SK-N-MC (cell line): ENCODE results near the gene SPATA2.
A peak's percentile ranks its signal among the peaks of the same experiment; 100 is the strongest.

Experiments
- DNase-seq: peaks from one replicate; pipeline ENCODE4 v3.0.0-alpha.2; 2011; ENCODE audit warnings: low read depth, low spot score
- H3K27ac ChIP-seq: fragments of 200-600 bp; sonication (generic); 2 replicates; pipeline ENCODE4 v1.5.1; 2016; ENCODE audit warnings: mixed run types
- H3K36me3 ChIP-seq: fragments of 200-600 bp; sonication (generic); 2 replicates; pipeline ENCODE4 v1.6.1; 2017; ENCODE audit warnings: antibody characterized with exemption, low read length, mixed read lengths; ENCODE audit not compliant: insufficient read depth
- H3K4me3 ChIP-seq: fragments of 200-600 bp; sonication (generic); 2 replicates; pipeline ENCODE4 v1.5.1; 2016
- H3K9ac ChIP-seq: fragments of 200-600 bp; sonication (generic); 2 replicates; pipeline ENCODE4 v1.8.0; 2017; ENCODE audit warnings: mixed run types, mixed read lengths; ENCODE audit not compliant: insufficient read length
- H3K9me3 ChIP-seq: fragments of 200-600 bp; sonication (generic); 2 replicates; pipeline ENCODE4 v1.6.1; 2017; ENCODE audit warnings: low read depth, mild to moderate bottlenecking, antibody characterized with exemption, low read length, moderate library complexity, mixed read lengths
- EZH2 ChIP-seq: fragments of 200-600 bp; sonication (generic); IDR thresholded peaks from one replicate; pipeline ENCODE4 v1.6.1; 2017; ENCODE audit warnings: antibody characterized with exemption
- FOXP2 ChIP-seq: optimal IDR thresholded peaks from 2 replicates; pipeline ENCODE3; 2011; ENCODE audit warnings: mild to moderate bottlenecking, moderate library complexity; ENCODE audit not compliant: insufficient read depth; ENCODE audit errors: extremely low read length, control extremely low read depth
- POLR2AphosphoS5 ChIP-seq: IDR thresholded peaks from 2 replicates; pipeline ENCODE4 v1.6.1; 2012; ENCODE audit warnings: mild to moderate bottlenecking, low read depth, low read length, borderline replicate concordance

Gene SPATA2

DNA sequence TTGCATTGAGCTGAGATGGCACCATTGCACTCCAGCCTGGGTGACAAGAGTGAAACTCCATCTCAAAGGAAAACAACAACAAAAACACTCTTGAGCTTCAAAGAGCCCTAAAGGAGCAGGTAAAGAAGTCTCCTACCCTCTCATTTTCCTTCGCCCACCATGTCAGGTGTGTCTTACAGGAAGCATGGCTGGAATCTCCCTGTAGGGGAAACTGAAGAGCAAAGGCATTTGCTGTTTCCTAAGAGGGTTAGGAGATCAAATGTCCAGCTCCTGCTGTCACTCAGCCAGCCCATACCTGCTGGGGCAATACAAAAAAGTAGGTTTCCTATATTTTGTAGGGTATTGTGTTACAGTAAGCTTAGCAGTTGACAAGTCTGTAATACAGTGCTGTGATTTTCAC lies 43.3 kb downstream of the SPATA2 start:
- H3K36me3 ChIP-seq, result no peaks in the 10 kb centered on the region
- H3K4me3 ChIP-seq, result no peak overlapping the region
- no peaks in the 10 kb centered on the region for H3K9me3 ChIP-seq
- TF ChIP-seq FOXP2, result no peak
- no peak for TF ChIP-seq POLR2AphosphoS5
- no peak for TF ChIP-seq EZH2
- H3K9ac ChIP-seq, result no peak overlapping the region
- H3K27ac ChIP-seq, result no peak overlapping the region
- DNase-seq, result no peak

DNA sequence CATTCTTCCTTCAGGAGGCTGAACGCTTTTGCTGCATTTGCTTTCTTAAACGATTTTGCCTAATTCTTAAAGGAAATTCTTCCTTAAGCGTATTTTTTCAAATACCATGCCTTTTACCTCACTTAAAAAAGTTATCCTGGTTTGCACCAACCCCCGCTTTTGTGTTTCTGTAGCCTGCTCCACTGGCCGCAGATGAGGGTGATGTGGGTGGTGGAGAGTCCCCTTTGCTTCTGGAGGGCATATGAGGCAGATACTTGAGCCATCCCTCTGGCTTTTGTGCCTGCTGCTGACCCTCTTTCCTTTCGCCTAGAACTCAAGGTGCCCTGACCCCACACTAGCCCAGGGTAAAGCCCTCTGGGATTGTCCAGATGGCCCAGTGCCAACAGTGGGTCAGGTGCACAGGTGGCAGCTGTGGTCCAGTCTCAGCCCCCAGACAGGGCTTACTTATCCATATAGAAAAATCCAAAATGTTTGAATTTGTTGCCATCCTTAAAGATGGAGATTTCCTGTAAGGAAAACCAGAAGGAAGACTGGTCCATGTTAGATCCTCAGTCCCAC lies 43.9 kb downstream of the SPATA2 start:
- Histone ChIP-seq H3K9ac (no peak overlapping the region), H3K9me3 (no peaks in the 10 kb centered on the region), H3K27ac (no peak overlapping the region), H3K36me3 (no peaks in the 10 kb centered on the region), H3K4me3 (no peak overlapping the region)
- DNase-seq, result no peak
- TF ChIP-seq EZH2 (no peak), FOXP2 (no peak), POLR2AphosphoS5 (no peak)

DNA sequence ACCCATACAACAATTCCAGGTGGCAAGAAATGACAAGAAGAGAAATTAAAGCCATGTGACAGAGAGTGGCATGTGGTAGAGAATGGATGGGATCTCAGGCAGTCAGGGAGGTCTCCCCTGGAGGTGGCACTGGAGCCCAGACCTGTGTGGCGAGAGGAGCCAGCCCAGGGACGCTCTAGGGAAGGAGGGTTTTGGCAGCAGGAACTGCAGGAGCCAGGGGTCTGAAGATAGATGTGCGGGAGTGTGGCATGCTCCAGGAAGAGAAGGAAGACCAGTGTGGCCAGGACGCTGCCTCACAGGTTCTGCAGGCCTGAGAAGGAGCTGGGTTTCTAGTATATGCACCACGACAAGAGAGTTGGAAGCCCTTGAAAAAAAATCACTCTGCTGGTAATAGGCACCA lies 45.1 kb downstream of the SPATA2 start:
- no peaks in the 10 kb centered on the region for H3K9me3 ChIP-seq
- peaks cover 3% of the 10 kb centered on the region; the same call in 1 of the 2 replicates for H3K36me3 ChIP-seq
- no peak for TF ChIP-seq FOXP2
- TF ChIP-seq EZH2, result no peak
- no peak for TF ChIP-seq POLR2AphosphoS5
- no peak for DNase-seq
- H3K4me3 ChIP-seq, result no peak overlapping the region
- no peak overlapping the region for H3K9ac ChIP-seq
- H3K27ac ChIP-seq, result no peak overlapping the region

DNA sequence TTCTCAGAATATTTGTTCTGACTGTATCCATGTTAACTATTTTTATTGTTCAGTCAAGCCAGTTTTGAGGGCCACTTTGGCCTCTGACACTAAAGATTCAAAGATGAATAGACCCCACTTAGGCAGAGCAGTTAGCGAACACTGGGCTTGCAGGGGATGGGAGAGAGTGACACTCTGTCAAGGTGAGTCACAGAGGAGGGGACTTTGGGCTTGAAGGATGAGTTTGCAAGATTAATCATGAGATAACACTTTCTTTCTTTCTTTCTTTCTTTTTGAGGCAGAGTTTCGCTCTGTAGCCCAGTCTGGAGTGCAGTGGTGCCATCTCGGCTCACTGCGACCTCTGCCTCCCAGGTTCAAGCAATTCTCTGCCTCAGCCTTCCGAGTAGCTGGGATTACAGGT lies 46.4 kb downstream of the SPATA2 start:
- peaks cover 3% of the 10 kb centered on the region; the same call in 1 of the 2 replicates for H3K36me3 ChIP-seq
- no peak for TF ChIP-seq FOXP2
- TF ChIP-seq POLR2AphosphoS5, result no peak
- no peak for TF ChIP-seq EZH2
- no peaks in the 10 kb centered on the region for H3K9me3 ChIP-seq
- no peak overlapping the region for H3K9ac ChIP-seq
- no peak for DNase-seq
- H3K4me3 ChIP-seq, result no peak overlapping the region
- no peak overlapping the region for H3K27ac ChIP-seq

DNA sequence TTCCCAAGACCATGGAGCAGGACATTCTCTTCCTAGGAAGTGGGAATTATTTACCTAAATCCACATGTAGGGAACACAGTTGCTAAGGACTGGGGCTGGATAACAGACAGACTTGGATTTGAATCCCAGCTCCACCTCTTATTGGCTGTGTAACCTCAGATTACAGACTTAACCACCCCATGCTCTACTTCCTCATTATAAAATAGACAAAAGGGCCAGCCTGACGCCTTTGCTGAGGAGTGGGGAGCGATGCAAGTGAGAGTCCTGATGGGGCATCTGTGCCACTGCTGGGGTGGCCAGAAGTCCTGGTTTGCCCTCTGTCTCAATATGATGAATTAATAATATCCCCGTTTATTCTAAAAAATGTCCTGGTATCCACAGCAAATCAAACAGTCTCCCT lies 46.8 kb downstream of the SPATA2 start:
- H3K9ac ChIP-seq, result no peak overlapping the region
- no peaks in the 10 kb centered on the region for H3K9me3 ChIP-seq
- H3K27ac ChIP-seq, result no peak overlapping the region
- peaks cover 3% of the 10 kb centered on the region; the same call in 1 of the 2 replicates for H3K36me3 ChIP-seq
- TF ChIP-seq FOXP2, result no peak
- no peak for TF ChIP-seq POLR2AphosphoS5
- no peak for TF ChIP-seq EZH2
- no peak for DNase-seq
- H3K4me3 ChIP-seq, result no peak overlapping the region

DNA sequence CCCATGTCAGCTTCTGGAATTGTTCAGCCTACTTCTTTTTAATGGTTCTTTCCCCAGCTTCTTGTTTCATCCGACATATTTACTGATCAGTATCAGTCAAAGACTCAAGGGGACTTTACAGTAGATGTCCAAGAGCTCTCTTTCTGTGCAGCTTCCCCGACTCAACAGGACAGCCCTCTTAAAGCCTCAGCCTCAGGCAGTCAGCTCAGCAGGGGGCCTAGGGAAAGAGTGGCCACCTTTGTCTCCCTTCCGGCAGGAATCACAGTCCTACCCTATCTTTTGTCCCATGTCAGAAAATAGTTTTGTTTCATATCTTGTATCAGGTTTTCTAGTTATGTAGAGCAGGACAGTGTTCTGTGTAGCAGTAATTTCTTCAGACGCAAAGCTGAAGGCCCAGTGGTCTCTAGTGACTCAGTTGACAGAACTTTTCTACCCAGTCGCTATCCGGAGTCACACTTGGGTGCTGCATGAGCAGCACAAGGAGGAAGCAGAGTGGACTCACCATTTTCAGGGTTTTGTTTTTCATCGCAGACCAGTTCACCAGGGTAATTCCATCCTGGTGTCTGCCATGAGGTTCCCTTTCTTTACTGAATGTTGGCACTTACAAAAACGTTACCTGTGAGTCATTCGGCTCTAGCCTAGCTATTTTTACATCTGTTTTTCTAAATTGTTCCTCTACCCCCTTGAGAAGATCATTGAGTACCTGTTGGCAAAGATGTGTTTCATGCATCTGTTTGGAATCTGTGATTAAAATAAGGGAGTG lies 47.7 kb downstream of the SPATA2 start:
- H3K9ac ChIP-seq, result no peak overlapping the region
- no peak overlapping the region for H3K4me3 ChIP-seq
- H3K36me3 ChIP-seq, result peaks cover 3% of the 10 kb centered on the region; the same call in 1 of the 2 replicates
- H3K9me3 ChIP-seq, result no peaks in the 10 kb centered on the region
- DNase-seq, result no peak
- no peak for TF ChIP-seq FOXP2
- TF ChIP-seq POLR2AphosphoS5, result no peak
- TF ChIP-seq EZH2, result no peak
- H3K27ac ChIP-seq, result no peak overlapping the region

DNA sequence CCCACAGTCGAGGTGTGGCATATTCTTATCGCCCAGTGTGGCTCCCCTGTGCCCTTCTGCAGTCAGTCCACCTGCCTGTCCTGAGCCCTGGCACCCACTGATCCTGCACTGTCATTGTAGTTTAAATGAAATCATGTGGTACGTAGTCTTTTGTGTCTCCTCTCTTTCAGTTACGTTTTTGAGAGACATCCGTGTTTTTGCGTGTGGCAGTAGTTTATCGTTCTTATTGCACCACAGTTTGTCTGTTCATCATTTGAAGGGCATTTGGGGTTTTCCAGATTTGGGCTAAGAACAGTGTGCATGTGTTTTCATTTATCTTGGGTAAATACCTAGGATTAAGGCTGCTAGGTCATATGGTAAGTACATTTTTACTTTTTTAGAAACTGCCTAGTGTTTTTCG lies 49.3 kb downstream of the SPATA2 start:
- H3K9ac ChIP-seq, result no peak overlapping the region
- H3K36me3 ChIP-seq, result peaks cover 3% of the 10 kb centered on the region; the same call in 1 of the 2 replicates
- H3K9me3 ChIP-seq, result no peaks in the 10 kb centered on the region
- no peak for DNase-seq
- no peak overlapping the region for H3K4me3 ChIP-seq
- peak overlapping the region; percentile 67; the same call in 1 of the 2 replicates for H3K27ac ChIP-seq
- TF ChIP-seq FOXP2 (no peak), POLR2AphosphoS5 (no peak), EZH2 (no peak)

DNA sequence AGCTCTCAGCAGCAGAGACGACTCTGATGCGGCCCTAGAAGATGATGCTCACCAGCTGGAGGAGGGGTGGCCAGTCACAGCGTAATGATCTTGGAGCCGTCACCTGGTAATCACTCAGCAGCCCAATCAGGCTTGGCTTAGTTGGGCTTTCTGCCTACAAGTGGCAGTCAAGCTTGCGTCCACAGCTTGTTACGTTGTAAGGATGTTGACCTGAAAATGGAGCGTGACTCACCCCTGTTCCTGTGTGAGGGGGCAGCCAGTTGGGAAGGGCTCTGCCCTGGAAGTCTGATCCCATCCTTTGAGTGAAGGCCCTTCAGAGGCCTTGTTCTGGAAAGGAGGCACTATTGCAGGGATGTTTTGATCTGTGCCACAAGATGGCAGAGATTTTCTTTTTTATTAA lies 49.8 kb downstream of the SPATA2 start:
- Histone ChIP-seq H3K9ac (no peak overlapping the region), H3K9me3 (no peaks in the 10 kb centered on the region), H3K36me3 (peaks cover 3% of the 10 kb centered on the region; the same call in 1 of the 2 replicates), H3K4me3 (no peak overlapping the region), H3K27ac (no peak overlapping the region)
- no peak for DNase-seq
- no peak for TF ChIP-seq POLR2AphosphoS5
- TF ChIP-seq FOXP2, result no peak
- no peak for TF ChIP-seq EZH2
